WTC11 (cell line): Measurements from ENCODE around the gene TMEM175. TPM values are rescaled to one million over a fixed set of nuclear protein-coding genes. Genes with fewer than 3 reads are reported as not detected.

ENCODE experiments used
- ATAC-seq: fragments of 200-7000 bp; cut with Tn5 transposase; 2 replicates; pipeline ENCODE4 v1.10.0; 2021; ENCODE audit warnings: mild to moderate bottlenecking, moderate library complexity
- CTCF ChIA-PET: fragments of 300-600 bp; sonication (Branson Sonifier 250); formaldehyde crosslinking; loops from one replicate; lab custom pipeline; 2021; ENCODE audit warnings: antibody characterized with exemption; lab: Charles Lee
- POLR2A ChIA-PET: fragments of 350-600 bp; sonication (Branson Sonifier 250); formaldehyde crosslinking; loops from one replicate; lab custom pipeline; 2021; ENCODE audit warnings: antibody characterized with exemption; lab: Charles Lee
- DNase-seq: peaks from one replicate; pipeline ENCODE4 v3.0.0; 2021; ENCODE audit warnings: low spot score
- H3K27ac Mint-ChIP-seq: 2 replicates; pipeline ENCODE4 v1.8.0; 2021; ENCODE audit warnings: mixed read lengths
- H3K27me3 Mint-ChIP-seq: 2 replicates; pipeline ENCODE4 v1.8.0; 2021; ENCODE audit warnings: low read depth, mild to moderate bottlenecking, moderate library complexity, mixed read lengths
- H3K36me3 Mint-ChIP-seq: 2 replicates; pipeline ENCODE4 v1.8.0; 2021; ENCODE audit warnings: mixed read lengths
- H3K4me1 Mint-ChIP-seq: 2 replicates; pipeline ENCODE4 v1.8.0; 2022; ENCODE audit warnings: mixed read lengths
- H3K4me3 Mint-ChIP-seq: 2 replicates; pipeline ENCODE4 v1.8.0; 2021; ENCODE audit warnings: mild to moderate bottlenecking, moderate library complexity, mixed read lengths
- H3K9me3 Mint-ChIP-seq: 2 replicates; pipeline ENCODE4 v1.8.0; 2021; ENCODE audit warnings: mixed read lengths
- AR ChIP-seq: fragments of 250-450 bp; sonication (Bioruptor Pico); IDR thresholded peaks from 2 replicates; pipeline ENCODE4 v1.9.0; 2021; ENCODE audit warnings: mild to moderate bottlenecking
- ERG ChIP-seq: fragments of 250-450 bp; sonication (Bioruptor Pico); IDR thresholded peaks from 2 replicates; pipeline ENCODE4 v1.8.0; 2021; ENCODE audit warnings: mild to moderate bottlenecking
- GABPB1 ChIP-seq: sonication (generic); formaldehyde crosslinking; IDR thresholded peaks from 2 replicates; pipeline ENCODE4 v1.8.1; 2023; ENCODE audit warnings: mild to moderate bottlenecking, missing genetic modification reagents
- GRHL2 ChIP-seq: fragments of 250-450 bp; sonication (Bioruptor Pico); IDR thresholded peaks from 2 replicates; pipeline ENCODE4 v1.8.0; 2022; ENCODE audit warnings: mild to moderate bottlenecking, moderate library complexity; ENCODE audit not compliant: insufficient replicate concordance, severe bottlenecking
- JUN ChIP-seq: sonication (generic); formaldehyde crosslinking; IDR thresholded peaks from 2 replicates; pipeline ENCODE4 v1.8.0; 2023; ENCODE audit warnings: mild to moderate bottlenecking, missing genetic modification reagents
- KAT7 ChIP-seq: sonication (generic); formaldehyde crosslinking; IDR thresholded peaks from 2 replicates; pipeline ENCODE4 v1.8.1; 2023; ENCODE audit warnings: missing genetic modification reagents, mild to moderate bottlenecking, borderline replicate concordance
- NFATC4 ChIP-seq: fragments of 250-450 bp; sonication (Bioruptor Pico); IDR thresholded peaks from 2 replicates; pipeline ENCODE4 v1.9.0; 2021; ENCODE audit warnings: mild to moderate bottlenecking
- OVOL2 ChIP-seq: fragments of 250-450 bp; sonication (Bioruptor Pico); IDR thresholded peaks from 2 replicates; pipeline ENCODE4 v1.9.0; 2021; ENCODE audit warnings: mild to moderate bottlenecking, borderline replicate concordance
- PRRX2 ChIP-seq: fragments of 250-450 bp; sonication (Bioruptor Pico); IDR thresholded peaks from 2 replicates; pipeline ENCODE4 v1.8.0; 2021; ENCODE audit warnings: mild to moderate bottlenecking
- RORB ChIP-seq: fragments of 250-450 bp; sonication (Bioruptor Pico); IDR thresholded peaks from 2 replicates; pipeline ENCODE4 v1.9.0; 2021; ENCODE audit warnings: mild to moderate bottlenecking
- SMAD4 ChIP-seq: sonication (generic); formaldehyde crosslinking; IDR thresholded peaks from 2 replicates; pipeline ENCODE4 v1.8.0; 2022; ENCODE audit warnings: mild to moderate bottlenecking, missing genetic modification reagents
- TEAD4 ChIP-seq: sonication (generic); formaldehyde crosslinking; IDR thresholded peaks from 2 replicates; pipeline ENCODE4 v1.8.0; 2022; ENCODE audit warnings: mild to moderate bottlenecking, missing genetic modification reagents
- ZNF317 ChIP-seq: sonication (generic); formaldehyde crosslinking; IDR thresholded peaks from 2 replicates; pipeline ENCODE4 v1.8.1; 2023; ENCODE audit warnings: low read depth, mild to moderate bottlenecking, moderate library complexity, missing genetic modification reagents, borderline replicate concordance
- ZNF532 ChIP-seq: fragments of 250-450 bp; sonication (Bioruptor Pico); IDR thresholded peaks from 2 replicates; pipeline ENCODE4 v1.9.0; 2021; ENCODE audit warnings: mild to moderate bottlenecking, borderline replicate concordance
- total RNA-seq: library from RNA; stranded (reverse); gene quantifications from 3 replicates; pipeline ENCODE4 v1.2.3, GENCODE V29; 2021
- TF ChIP-seq, protein P1 (sequence below): sonication (generic); formaldehyde crosslinking; IDR thresholded peaks from 2 replicates; pipeline ENCODE4 v1.8.1; 2022; ENCODE audit warnings: low read depth, mild to moderate bottlenecking, moderate library complexity, missing genetic modification reagents, borderline replicate concordance
- TF ChIP-seq, protein P2 (sequence below): sonication (generic); formaldehyde crosslinking; IDR thresholded peaks from 2 replicates; pipeline ENCODE4 v1.8.1; 2022; ENCODE audit warnings: low read depth, missing genetic modification reagents, borderline replicate concordance

Gene TMEM175
- total RNA-seq, 1 experiment from 2014 or later = 9.2 TPM

DNA sequence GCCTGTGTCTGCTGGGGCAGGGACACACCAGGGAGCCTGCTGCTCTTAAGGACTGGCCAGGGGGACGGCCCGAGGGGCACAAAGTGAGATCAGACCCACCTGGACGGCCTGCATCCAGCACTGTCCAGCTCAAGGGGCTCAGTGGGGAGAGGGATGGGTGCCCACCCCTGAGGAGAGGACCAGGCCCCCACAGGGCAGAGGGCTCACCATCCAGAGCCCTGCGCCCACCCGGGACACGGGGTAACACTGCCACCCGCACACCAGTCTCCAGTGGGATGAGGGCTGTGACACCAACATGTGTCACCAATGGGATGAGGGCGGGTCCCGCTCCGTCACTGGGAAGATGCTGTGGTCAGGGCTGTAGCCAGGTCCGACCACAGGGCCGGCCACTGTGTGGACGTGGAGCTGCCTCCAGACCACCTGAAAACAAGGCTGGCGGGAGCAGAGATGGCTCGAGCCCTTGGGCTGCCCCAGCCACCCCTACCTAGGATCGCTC is 27.9 kb downstream of the TMEM175 start (continued):
- TF ChIP-seq, protein P1, sequence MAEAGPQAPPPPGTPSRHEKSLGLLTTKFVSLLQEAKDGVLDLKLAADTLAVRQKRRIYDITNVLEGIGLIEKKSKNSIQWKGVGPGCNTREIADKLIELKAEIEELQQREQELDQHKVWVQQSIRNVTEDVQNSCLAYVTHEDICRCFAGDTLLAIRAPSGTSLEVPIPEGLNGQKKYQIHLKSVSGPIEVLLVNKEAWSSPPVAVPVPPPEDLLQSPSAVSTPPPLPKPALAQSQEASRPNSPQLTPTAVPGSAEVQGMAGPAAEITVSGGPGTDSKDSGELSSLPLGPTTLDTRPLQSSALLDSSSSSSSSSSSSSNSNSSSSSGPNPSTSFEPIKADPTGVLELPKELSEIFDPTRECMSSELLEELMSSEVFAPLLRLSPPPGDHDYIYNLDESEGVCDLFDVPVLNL (CRISPR knock-in tag) = no peak
- no peak for TF ChIP-seq SMAD4 (CRISPR knock-in tag)
- no peak for TF ChIP-seq GRHL2
- no peak for TF ChIP-seq TEAD4
- no peak for TF ChIP-seq KAT7
- no peak for TF ChIP-seq NFATC4 (CRISPR knock-in tag)
- TF ChIP-seq ZNF532 = no peak
- TF ChIP-seq AR (CRISPR knock-in tag) = no peak
- TF ChIP-seq PRRX2 = no peak

DNA sequence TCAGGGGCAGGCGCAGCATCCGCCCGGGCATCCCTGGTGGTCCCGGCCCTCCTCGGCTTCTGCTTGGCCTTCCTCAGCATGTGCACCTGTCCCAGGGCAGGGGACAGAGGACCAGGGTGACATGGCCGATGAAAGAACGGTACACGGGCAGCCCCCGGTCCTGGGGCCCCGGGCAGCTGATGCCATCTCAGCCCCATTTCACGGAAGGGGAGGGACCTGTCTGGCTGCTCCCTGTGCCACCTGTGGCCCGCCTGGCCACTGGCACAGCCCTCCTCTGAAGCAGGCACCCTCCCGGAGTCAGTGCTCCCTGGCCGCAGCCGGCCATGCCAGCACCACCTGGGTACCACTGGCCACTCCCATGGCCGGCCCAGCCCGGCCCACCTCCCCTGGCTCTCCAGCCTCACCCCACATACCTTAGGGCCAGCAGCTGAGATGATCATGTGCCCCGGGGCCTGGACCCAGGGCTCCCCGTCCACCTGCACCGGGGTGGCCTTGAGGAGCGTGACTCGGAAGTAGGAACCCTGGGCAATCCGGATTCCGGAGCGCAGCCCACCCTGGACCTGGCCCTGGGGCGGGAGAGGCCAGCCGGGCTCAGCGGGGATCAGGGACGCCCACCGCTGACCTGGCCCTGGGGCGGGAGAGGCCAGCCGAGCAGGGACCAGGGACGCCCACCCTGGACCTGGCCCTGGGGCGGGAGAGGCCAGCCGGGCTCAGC is 28.5 kb downstream of the TMEM175 start:
- POLR2A ChIA-PET = no interaction called here
- H3K36me3 Mint-ChIP-seq = no peaks in the 10 kb centered on the region

More for the DNA sequence above, 28.5 kb downstream of the TMEM175 start:
- TF ChIP-seq, protein P2, sequence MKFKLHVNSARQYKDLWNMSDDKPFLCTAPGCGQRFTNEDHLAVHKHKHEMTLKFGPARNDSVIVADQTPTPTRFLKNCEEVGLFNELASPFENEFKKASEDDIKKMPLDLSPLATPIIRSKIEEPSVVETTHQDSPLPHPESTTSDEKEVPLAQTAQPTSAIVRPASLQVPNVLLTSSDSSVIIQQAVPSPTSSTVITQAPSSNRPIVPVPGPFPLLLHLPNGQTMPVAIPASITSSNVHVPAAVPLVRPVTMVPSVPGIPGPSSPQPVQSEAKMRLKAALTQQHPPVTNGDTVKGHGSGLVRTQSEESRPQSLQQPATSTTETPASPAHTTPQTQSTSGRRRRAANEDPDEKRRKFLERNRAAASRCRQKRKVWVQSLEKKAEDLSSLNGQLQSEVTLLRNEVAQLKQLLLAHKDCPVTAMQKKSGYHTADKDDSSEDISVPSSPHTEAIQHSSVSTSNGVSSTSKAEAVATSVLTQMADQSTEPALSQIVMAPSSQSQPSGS = no peak
- TF ChIP-seq JUN (CRISPR knock-in tag) = no peak
- no peak for TF ChIP-seq ERG
- no peak for TF ChIP-seq ZNF317
- no peak for TF ChIP-seq TEAD4
- no peak for TF ChIP-seq NFATC4 (CRISPR knock-in tag)
- no peak for TF ChIP-seq GABPB1 (CRISPR knock-in tag)
- no peak for TF ChIP-seq RORB
- TF ChIP-seq OVOL2 (CRISPR knock-in tag) = no peak
- Mint-ChIP-seq H3K9me3 (no peaks in the 10 kb centered on the region), H3K4me3 (no peak overlapping the region), H3K27me3 (no peaks in the 10 kb centered on the region), H3K27ac (no peak overlapping the region), H3K4me1 (no peaks in the 10 kb centered on the region)
- no peak for ATAC-seq
- CTCF ChIA-PET = no interaction called here
- no peak for DNase-seq
